PC-9 (cell line): ENCODE measurements around the gene IGSF8.

Source experiments
- EZH2 ChIP-seq: fragments of 200-600 bp; sonication (generic); IDR thresholded peaks from 2 replicates; pipeline ENCODE4 v1.8.0; 2017; ENCODE audit warnings: antibody characterized with exemption, low read depth
- TF ChIP-seq, protein P1 (sequence below): fragments of 200-600 bp; sonication (generic); conservative IDR thresholded peaks from 2 replicates; pipeline ENCODE4 v1.6.1; 2017; ENCODE audit warnings: mixed run types, antibody characterized with exemption, mild to moderate bottlenecking, moderate library complexity

- TF ChIP-seq, protein P1, sequence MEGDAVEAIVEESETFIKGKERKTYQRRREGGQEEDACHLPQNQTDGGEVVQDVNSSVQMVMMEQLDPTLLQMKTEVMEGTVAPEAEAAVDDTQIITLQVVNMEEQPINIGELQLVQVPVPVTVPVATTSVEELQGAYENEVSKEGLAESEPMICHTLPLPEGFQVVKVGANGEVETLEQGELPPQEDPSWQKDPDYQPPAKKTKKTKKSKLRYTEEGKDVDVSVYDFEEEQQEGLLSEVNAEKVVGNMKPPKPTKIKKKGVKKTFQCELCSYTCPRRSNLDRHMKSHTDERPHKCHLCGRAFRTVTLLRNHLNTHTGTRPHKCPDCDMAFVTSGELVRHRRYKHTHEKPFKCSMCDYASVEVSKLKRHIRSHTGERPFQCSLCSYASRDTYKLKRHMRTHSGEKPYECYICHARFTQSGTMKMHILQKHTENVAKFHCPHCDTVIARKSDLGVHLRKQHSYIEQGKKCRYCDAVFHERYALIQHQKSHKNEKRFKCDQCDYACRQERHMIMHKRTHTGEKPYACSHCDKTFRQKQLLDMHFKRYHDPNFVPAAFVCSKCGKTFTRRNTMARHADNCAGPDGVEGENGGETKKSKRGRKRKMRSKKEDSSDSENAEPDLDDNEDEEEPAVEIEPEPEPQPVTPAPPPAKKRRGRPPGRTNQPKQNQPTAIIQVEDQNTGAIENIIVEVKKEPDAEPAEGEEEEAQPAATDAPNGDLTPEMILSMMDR, result no peak
- TF ChIP-seq EZH2, result no peak
These were observed 32.1 kb upstream of the IGSF8 start for GRCh38 chr1:160130486-160130885.
